B cell (primary cell): ENCODE results near the gene BTN2A1. TPM values are rescaled to one million over a fixed set of nuclear protein-coding genes. Genes with fewer than 3 reads are reported as not detected.

Source experiments
- ATAC-seq: fragments of 200-7000 bp; cut with Tn5 transposase; one replicate; pipeline ENCODE4 v1.10.0; 2021; ENCODE audit warnings: low read depth, mild to moderate bottlenecking, moderate number of reproducible peaks, moderate library complexity
- CTCF ChIA-PET: fragments of 350-600 bp; sonication (Branson Sonifier 250); formaldehyde crosslinking; loops from one replicate; lab custom pipeline; 2021; ENCODE audit warnings: antibody characterized with exemption, inconsistent platforms; lab: Charles Lee
- POLR2A ChIA-PET: fragments of 350-600 bp; sonication (Branson Sonifier 250); formaldehyde crosslinking; loops from one replicate; lab custom pipeline; 2021; ENCODE audit warnings: antibody characterized with exemption; lab: Charles Lee
- DNase-seq: peaks from one replicate; pipeline ENCODE4 v3.0.0; 2013
- H2AFZ ChIP-seq: 2 replicates; pipeline ENCODE4 v1.6.1; 2012; ENCODE audit warnings: mild to moderate bottlenecking, low read depth, low read length; ENCODE audit not compliant: insufficient read depth, poor library complexity, severe bottlenecking
- H3K27ac ChIP-seq, 2 donors: 1 replicate in 1 of 2; 2 replicates in 1 of 2; pipeline ENCODE4 v1.5.1; 2012 to 2013; ENCODE audit warnings: low read length in 2 of 2, mild to moderate bottlenecking in 2 of 2, moderate library complexity in 1 of 2
- H3K27me3 ChIP-seq, 4 experiments: fragments of 200-600 bp in 1 of 4; sonication (generic) in 1 of 4; replicated peaks in 1 of 4; 1 replicate in 2 of 4; 2 replicates in 2 of 4; pipeline versions ENCODE4 v1.6.1 to v1.7.0; 2013 to 2016; ENCODE audit warnings: low read length in 3 of 4, mild to moderate bottlenecking in 2 of 4, mixed read lengths in 1 of 4, moderate library complexity in 1 of 4; ENCODE audit not compliant: insufficient read depth in 4 of 4, control insufficient read depth in 3 of 4; ENCODE audit errors: control extremely low read depth in 1 of 4
- H3K36me3 ChIP-seq, 2 experiments: replicated peaks in 1 of 2; 1 replicate in 1 of 2; 2 replicates in 1 of 2; pipeline versions ENCODE4 v1.6.1 to v1.7.1; 2013; ENCODE audit warnings: low read length in 1 of 2; ENCODE audit not compliant: insufficient read depth in 2 of 2, control insufficient read depth in 1 of 2; ENCODE audit errors: control extremely low read depth in 1 of 2, extremely low read depth in 1 of 2
- H3K4me1 ChIP-seq, 2 donors: fragments of 200-600 bp in 1 of 2; sonication (generic) in 1 of 2; 1 replicate in 1 of 2; 2 replicates in 1 of 2; pipeline versions ENCODE4 v1.5.1 to v1.6.1; 2013 to 2017; ENCODE audit warnings: low read length in 2 of 2; ENCODE audit not compliant: control insufficient read depth in 2 of 2, insufficient read depth in 2 of 2
- H3K4me2 ChIP-seq: replicated peaks from 2 replicates; pipeline ENCODE3; 2012; ENCODE audit warnings: mild to moderate bottlenecking, low read depth, low read length; ENCODE audit not compliant: poor library complexity, severe bottlenecking
- H3K4me3 ChIP-seq, 5 experiments: fragments of 200-600 bp in 1 of 5; sonication (generic) in 1 of 5; 1 replicate in 3 of 5; 2 replicates in 2 of 5; pipeline versions ENCODE4 v1.5.1 to v1.7.0; 2011 to 2016; ENCODE audit warnings: low read length in 4 of 5, mild to moderate bottlenecking in 4 of 5, low read depth in 2 of 5, control low read depth in 1 of 5, moderate library complexity in 1 of 5; ENCODE audit not compliant: insufficient read depth in 1 of 5; ENCODE audit errors: control extremely low read depth in 1 of 5, extremely low read depth in 1 of 5
- H3K79me2 ChIP-seq: fragments of 200-600 bp; sonication (generic); one replicate; pipeline ENCODE4 v1.6.0; 2016; ENCODE audit warnings: low read length; ENCODE audit not compliant: control insufficient read depth, insufficient read depth
- H3K9ac ChIP-seq: fragments of 200-600 bp; sonication (generic); 2 replicates; pipeline ENCODE4 v1.6.1; 2017; ENCODE audit warnings: mild to moderate bottlenecking, low read length, moderate library complexity
- H3K9me3 ChIP-seq, 3 donors: one replicate each; pipeline versions ENCODE4 v1.6.1 to v1.7.1; 2013; ENCODE audit warnings: low read length in 2 of 3; ENCODE audit not compliant: control insufficient read depth in 2 of 3, insufficient read depth in 1 of 3; ENCODE audit errors: control extremely low read depth in 1 of 3
- H4K20me1 ChIP-seq: 2 replicates; pipeline ENCODE4 v1.6.0; 2012; ENCODE audit warnings: mild to moderate bottlenecking, low read length; ENCODE audit not compliant: insufficient read depth, control insufficient read depth, poor library complexity, severe bottlenecking
- H3K27ac Mint-ChIP-seq: one replicate; pipeline ENCODE4 v1.8.0; 2021; ENCODE audit warnings: mixed read lengths
- H3K27me3 Mint-ChIP-seq: one replicate; pipeline ENCODE4 v1.8.0; 2021; ENCODE audit warnings: mixed read lengths
- H3K4me1 Mint-ChIP-seq: one replicate; pipeline ENCODE4 v1.8.0; 2021; ENCODE audit warnings: mixed read lengths
- H3K4me3 Mint-ChIP-seq: one replicate; pipeline ENCODE4 v1.8.0; 2021; ENCODE audit warnings: mixed read lengths
- H3K9me3 Mint-ChIP-seq: one replicate; pipeline ENCODE4 v1.8.0; 2022; ENCODE audit warnings: mixed read lengths; ENCODE audit not compliant: insufficient read depth
- CTCF ChIP-seq: fragments of 200-600 bp; IDR thresholded peaks from one replicate; pipeline ENCODE4 v1.8.0; 2022; ENCODE audit warnings: antibody characterized with exemption, mild to moderate bottlenecking
- EZH2 ChIP-seq: IDR thresholded peaks from 2 replicates; pipeline ENCODE4 v1.6.1; 2012; ENCODE audit warnings: borderline replicate concordance, low read depth, mild to moderate bottlenecking, moderate library complexity, low read length; ENCODE audit not compliant: insufficient read depth, poor library complexity, severe bottlenecking
- WGBS: methylation state at CpG from one replicate; pipeline ENCODE4 v1.1.5; 2013; ENCODE audit warnings: missing lambda C conversion rate; ENCODE audit not compliant: insufficient coverage; 5-methylcytosine and 5-hydroxymethylcytosine counted together
- intact Hi-C: fragments of 100-400 bp; cut with micrococcal nuclease; formaldehyde crosslinking; loops from one replicate; pipeline ENCODE4 v1.10.0; 2022
- polyA plus RNA-seq: library from polyadenylated mRNA; depleted of rRNA; stranded (reverse); fragments of >200 nt; gene quantifications from 2 replicates; pipeline ENCODE4 v1.2.3, GENCODE V29; 2012
- total RNA-seq, 2 donors: library from RNA; stranded (reverse); fragments of 120-200 nt in 1 of 2; gene quantifications; 1 replicate in 1 of 2; 2 replicates in 1 of 2; pipeline versions ENCODE4 v1.2.3 to v1.2.4, GENCODE V29; 2013 to 2022

Gene BTN2A1
- total and polyA plus RNA-seq, 2 donors (not counting 1 experiment from before 2014, with no cell fraction given) = 55.1 to 69.6 TPM

DNA sequence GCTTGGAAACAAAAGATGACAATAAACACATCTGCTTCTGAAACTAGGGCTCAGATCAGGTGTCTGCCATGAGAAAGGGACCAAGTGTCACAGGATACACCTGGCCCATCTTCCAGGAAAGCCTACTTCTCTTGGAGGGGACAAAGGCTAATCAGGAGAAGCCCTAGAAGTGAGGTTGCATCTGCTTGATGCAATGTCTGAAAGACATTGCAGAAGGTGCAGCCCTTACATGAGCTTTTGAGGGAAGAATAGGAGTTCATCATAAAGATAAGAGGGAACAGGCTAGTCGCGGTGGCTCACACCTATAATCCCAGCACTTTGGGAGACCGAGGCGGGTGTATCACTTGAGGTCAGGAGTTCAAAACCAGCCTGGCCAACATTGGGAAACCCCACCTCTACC is 39.9 kb downstream of the BTN2A1 start:
- no peaks in the 10 kb centered on the region for H4K20me1 ChIP-seq
- H3K4me1 ChIP-seq = peaks cover 25% of the 10 kb centered on the region in 2 donors
- Mint-ChIP-seq H3K4me3 (no peak overlapping the region), H3K27me3 (no peaks in the 10 kb centered on the region), H3K9me3 (no peaks in the 10 kb centered on the region), H3K4me1 (peaks cover 26% of the 10 kb centered on the region), H3K27ac (no peak overlapping the region)
- no peak overlapping the region for H3K4me2 ChIP-seq
- H3K9ac ChIP-seq = no peak overlapping the region
- H3K27me3 ChIP-seq = peaks cover 0 to 6% (median 0%) of the 10 kb centered on the region in 4 experiments
- no peaks in the 10 kb centered on the region for H3K36me3 ChIP-seq
- no CpG with 5 or more reads among the region's 4 CpGs for WGBS
- H3K27ac ChIP-seq = no peak overlapping the region
- no peak for DNase-seq
- no peak overlapping the region for H3K4me3 ChIP-seq
- ChIA-PET CTCF (interaction anchor here (0.7 kb wide), 1 partner anchor 13 kb away, joined by 3 read pairs; no protein-coding TSS in a partner anchor), POLR2A (interaction anchor here (1.0 kb wide), 1 partner anchor 23 kb away, joined by 4 read pairs; no protein-coding TSS in a partner anchor)
- no peak for TF ChIP-seq CTCF
- no peak for TF ChIP-seq EZH2
- H3K9me3 ChIP-seq = no peaks in the 10 kb centered on the region
- intact Hi-C loops = loop anchor here (5.0 kb wide), 1 partner anchor 155 kb away; no protein-coding TSS in a partner anchor
- H3K79me2 ChIP-seq = no peaks in the 10 kb centered on the region
- no peak for ATAC-seq
- no peak overlapping the region for H2AFZ ChIP-seq

DNA sequence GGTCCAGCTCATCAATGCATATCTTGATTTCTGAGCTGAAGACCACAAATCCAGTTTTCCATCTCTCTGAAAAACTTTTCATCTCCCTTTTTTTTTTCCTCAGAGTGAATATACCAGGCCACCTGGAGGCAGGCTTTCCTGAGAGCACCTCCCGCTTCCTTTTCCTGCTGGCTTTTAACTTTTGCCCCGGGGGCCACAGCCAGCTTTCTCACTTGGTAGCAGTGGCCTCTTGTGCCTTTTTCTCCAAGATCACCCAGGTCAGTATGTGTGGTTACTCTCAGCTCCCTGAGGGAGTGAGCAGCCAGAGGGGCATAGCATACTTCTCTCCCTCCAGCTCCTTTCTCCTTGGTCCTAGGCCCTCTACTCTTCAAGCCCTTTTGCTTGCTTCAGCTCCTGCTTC is 42.3 kb downstream of the BTN2A1 start, which contains the start of gene BTN1A1:
BTN1A1 (plus strand) TSS at position 202 of the 400 bp plus-strand sequence. CDS start 984 bp downstream, outside the sequence.
- CTCF ChIA-PET = interaction anchor here (1.1 kb wide), 2 partner anchors 12 to 19 kb away, joined by 3 read pairs; no protein-coding TSS in a partner anchor
- peak within 1 kb of the TSS; percentile 90 for H3K4me3 Mint-ChIP-seq
- POLR2A ChIA-PET = interaction anchor here (1.3 kb wide), 1 partner anchor 20 kb away, joined by 3 read pairs; no protein-coding TSS in a partner anchor

More for the DNA sequence above, 42.3 kb downstream of the BTN2A1 start, which contains the start of gene BTN1A1:
- Histone ChIP-seq H3K9ac (no peak within 1 kb of the TSS), H3K36me3 (no peaks in the 10 kb centered on the region), H3K27me3 (peaks cover 0 to 6% (median 0%) of the 10 kb centered on the region in 4 experiments), H3K27ac (no peak within 1 kb of the TSS), H3K9me3 (no peaks in the 10 kb centered on the region), H3K79me2 (no peaks in the 10 kb centered on the region), H3K4me1 (peaks cover 26 to 27% of the 10 kb centered on the region in 2 donors), H3K4me2 (peak within 1 kb of the TSS; percentile 79), H4K20me1 (no peaks in the 10 kb centered on the region), H3K4me3 (no peak within 1 kb of the TSS), H2AFZ (peak within 1 kb of the TSS; percentile 73)
- Mint-ChIP-seq H3K27ac (no peak within 1 kb of the TSS), H3K4me1 (peaks cover 27% of the 10 kb centered on the region), H3K9me3 (no peaks in the 10 kb centered on the region), H3K27me3 (no peaks in the 10 kb centered on the region)
- intact Hi-C loops = no loop called here
- no peak for TF ChIP-seq EZH2
- TF ChIP-seq CTCF = no peak
- no peak for ATAC-seq
- DNase-seq = no peak
- 44% methylated on average over 2 of the region's 2 CpGs for whole genome bisulfite sequencing
